ENCODE data around the gene C1orf159. TPM values are rescaled to one million over a fixed set of nuclear protein-coding genes. Genes with fewer than 3 reads are reported as not detected.

Gene C1orf159
- total RNA-seq, 2 donors from 2014 or later = 4.4 to 4.6 TPM

- Histone ChIP-seq H3K36me3 (no peaks in the 10 kb centered on the region), H3K27ac (no peak overlapping the region), H3K9me3 (no peaks in the 10 kb centered on the region), H3K27me3 (no peaks in the 10 kb centered on the region), H3K4me3 (no peak overlapping the region), H3K4me1 (peaks cover 0 to 9% of the 10 kb centered on the region in 2 donors)
- no peak for TF ChIP-seq CTCF (IDR thresholded peaks at IDR 0.05)
- no peak for DNase-seq (ENCODE audit: low spot score)
Measured at GRCh38 chr1:1084372-1085170, 31.3 kb downstream of the C1orf159 start.

GRCh38 chr1:1083416-1084371 lies 32.2 kb downstream of the C1orf159 start:
- no peak overlapping the region for H3K4me3 ChIP-seq
- H3K27me3 ChIP-seq = no peaks in the 10 kb centered on the region
- TF ChIP-seq CTCF (IDR thresholded peaks at IDR 0.05) = no peak
- H3K36me3 ChIP-seq = no peaks in the 10 kb centered on the region
- H3K4me1 ChIP-seq = peaks cover 0 to 13% of the 10 kb centered on the region in 2 donors
- no peak overlapping the region for H3K27ac ChIP-seq
- no peak for DNase-seq (ENCODE audit: low spot score)
- H3K9me3 ChIP-seq = no peaks in the 10 kb centered on the region

GRCh38 chr1:1082776-1083415 lies 33.0 kb downstream of the C1orf159 start:
- Histone ChIP-seq H3K27me3 (no peaks in the 10 kb centered on the region), H3K4me1 (peaks cover 0 to 13% of the 10 kb centered on the region in 2 donors), H3K36me3 (no peaks in the 10 kb centered on the region), H3K27ac (no peak overlapping the region), H3K4me3 (no peak overlapping the region), H3K9me3 (no peaks in the 10 kb centered on the region)
- TF ChIP-seq CTCF (IDR thresholded peaks at IDR 0.05) = no peak
- DNase-seq (ENCODE audit: low spot score) = no peak

- Histone ChIP-seq H3K4me3 (no peak overlapping the region), H3K36me3 (no peaks in the 10 kb centered on the region), H3K27ac (no peak overlapping the region), H3K4me1 (peaks cover 0 to 13% of the 10 kb centered on the region in 2 donors), H3K27me3 (no peaks in the 10 kb centered on the region), H3K9me3 (no peaks in the 10 kb centered on the region)
- no peak for DNase-seq (ENCODE audit: low spot score)
- TF ChIP-seq CTCF (IDR thresholded peaks at IDR 0.05) = no peak
Measured at GRCh38 chr1:1082239-1082775, 33.6 kb downstream of the C1orf159 start.

Data from right atrium auricular region (tissue), 2 donors.